ENCODE data around the gene THAP8.
"Not testable (repeated sequence)": the region's sequence is repeated elsewhere in the genome, so short reads cannot be mapped to it uniquely, and the experiment has no call there.

Gene THAP8

GRCh38 chr19:36067681-36068080 lies 13.6 kb upstream of the THAP8 start:
- no peak for DNase-seq

- DNase-seq, result no peak
Measured at GRCh38 chr19:36064826-36065225, 10.7 kb upstream of the THAP8 start.

- DNase-seq, result no peak
Measured at GRCh38 chr19:36061367-36061766, 7.3 kb upstream of the THAP8 start.

GRCh38 chr19:36060430-36060829 lies 6.3 kb upstream of the THAP8 start:
- DNase-seq, result peak; percentile 10

GRCh38 chr19:36059180-36059910 lies 5.3 kb upstream of the THAP8 start:
- no peak for DNase-seq

- DNase-seq, result no peak
Measured at GRCh38 chr19:36058481-36059179, 4.5 kb upstream of the THAP8 start.

GRCh38 chr19:36054733-36055686 lies 925 bp upstream of the THAP8 start, which contains the start of gene WDR62:
Gene WDR62 (plus strand): TSS chr19:36054897. CDS start chr19:36054972, 75 bp downstream.
- DNase-seq, result peak; percentile 97

- no peak for DNase-seq
Measured at GRCh38 chr19:36051637-36052036, 2.4 kb downstream of the THAP8 start.

- no peak for DNase-seq
Measured at GRCh38 chr19:36051236-36051635, 2.8 kb downstream of the THAP8 start.

- DNase-seq, result no peak
Measured at GRCh38 chr19:36049080-36049698, 4.9 kb downstream of the THAP8 start.

GRCh38 chr19:36047835-36048234 lies 6.2 kb downstream of the THAP8 start:
- no peak for DNase-seq

GRCh38 chr19:36046443-36047050 lies 7.5 kb downstream of the THAP8 start:
- DNase-seq, result no peak

GRCh38 chr19:36043952-36044351 lies 10.1 kb downstream of the THAP8 start:
- no peak for DNase-seq

GRCh38 chr19:36041831-36042230 lies 12.3 kb downstream of the THAP8 start:
- no peak for DNase-seq

GRCh38 chr19:36041092-36041491 lies 13.0 kb downstream of the THAP8 start:
- DNase-seq, result not testable (repeated sequence)

- no peak for DNase-seq
Measured at GRCh38 chr19:36040495-36040894, 13.6 kb downstream of the THAP8 start.

- DNase-seq, result peak; percentile 38
Measured at GRCh38 chr19:36032251-36033104, 21.6 kb downstream of the THAP8 start, which contains the start of gene CLIP3. Gene CLIP3 (minus strand): TSS chr19:36032873. CDS start chr19:36032357, 516 bp downstream.

GRCh38 chr19:36031308-36031707 lies 22.8 kb downstream of the THAP8 start:
- DNase-seq, result no peak

- no peak for DNase-seq
Measured at GRCh38 chr19:36030264-36031148, 23.6 kb downstream of the THAP8 start.

Data from activated CD4-positive, alpha-beta T cell treated with anti-CD3 and anti-CD28 coated beads, Interleukin-2, Interleukin-6, amounts not matched to agents 100 ng/mL and 50 ng/mL, durations not matched to agents 16 hours and 8 hours (primary cell).